ENCODE data around the gene SCPEP1. TPM values are rescaled to one million over a fixed set of nuclear protein-coding genes. Genes with fewer than 3 reads are reported as not detected.

The SCPEP1 gene
- total RNA-seq, 1 experiment from 2014 or later: 44.3 TPM

GRCh38 chr17:57016764-57017116 lies 38.8 kb downstream of the SCPEP1 start:
- TF ChIP-seq, protein P1, sequence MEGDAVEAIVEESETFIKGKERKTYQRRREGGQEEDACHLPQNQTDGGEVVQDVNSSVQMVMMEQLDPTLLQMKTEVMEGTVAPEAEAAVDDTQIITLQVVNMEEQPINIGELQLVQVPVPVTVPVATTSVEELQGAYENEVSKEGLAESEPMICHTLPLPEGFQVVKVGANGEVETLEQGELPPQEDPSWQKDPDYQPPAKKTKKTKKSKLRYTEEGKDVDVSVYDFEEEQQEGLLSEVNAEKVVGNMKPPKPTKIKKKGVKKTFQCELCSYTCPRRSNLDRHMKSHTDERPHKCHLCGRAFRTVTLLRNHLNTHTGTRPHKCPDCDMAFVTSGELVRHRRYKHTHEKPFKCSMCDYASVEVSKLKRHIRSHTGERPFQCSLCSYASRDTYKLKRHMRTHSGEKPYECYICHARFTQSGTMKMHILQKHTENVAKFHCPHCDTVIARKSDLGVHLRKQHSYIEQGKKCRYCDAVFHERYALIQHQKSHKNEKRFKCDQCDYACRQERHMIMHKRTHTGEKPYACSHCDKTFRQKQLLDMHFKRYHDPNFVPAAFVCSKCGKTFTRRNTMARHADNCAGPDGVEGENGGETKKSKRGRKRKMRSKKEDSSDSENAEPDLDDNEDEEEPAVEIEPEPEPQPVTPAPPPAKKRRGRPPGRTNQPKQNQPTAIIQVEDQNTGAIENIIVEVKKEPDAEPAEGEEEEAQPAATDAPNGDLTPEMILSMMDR (IDR thresholded peaks at IDR 0.05; ENCODE audit: insufficient read depth in 1 of 2, low read depth in 1 of 2, low read length in 1 of 2, severe bottlenecking in 1 of 2, unreplicated experiment in 1 of 2): no peak
- no peaks in the 10 kb centered on the region for H3K4me1 ChIP-seq
- ChIA-PET CTCF (no interaction called here), POLR2A (no interaction called here)
- H3K9me3 Mint-ChIP-seq (ENCODE audit: unreplicated experiment): no peaks in the 10 kb centered on the region
- H3K9me3 ChIP-seq: no peaks in the 10 kb centered on the region
- no peaks in the 10 kb centered on the region for H3K36me3 ChIP-seq (ENCODE audit: control insufficient read depth, insufficient read depth, low read length)
- intact Hi-C loops (cut with micrococcal nuclease; ENCODE audit: unreplicated experiment): no loop called here
- H3K4me3 Mint-ChIP-seq (ENCODE audit: unreplicated experiment): no peak overlapping the region
- H3K27ac Mint-ChIP-seq (ENCODE audit: unreplicated experiment): no peak overlapping the region
- BruUV-seq (replicated peaks): no TSS peak
- no peaks in the 10 kb centered on the region for H3K27me3 Mint-ChIP-seq (ENCODE audit: insufficient read depth, unreplicated experiment)
- H3K4me3 ChIP-seq (ENCODE audit: low read depth, low read length): no peak overlapping the region
- peaks cover 7% of the 10 kb centered on the region for H3K4me1 Mint-ChIP-seq (ENCODE audit: low read depth, unreplicated experiment)
- H3K27me3 ChIP-seq (replicated peaks; ENCODE audit: control insufficient read depth, insufficient read depth, low read length): no peaks in the 10 kb centered on the region
- no peaks in the 10 kb centered on the region for H3K36me3 Mint-ChIP-seq (ENCODE audit: insufficient read depth, unreplicated experiment)
- no peak for DNase-seq

DNA sequence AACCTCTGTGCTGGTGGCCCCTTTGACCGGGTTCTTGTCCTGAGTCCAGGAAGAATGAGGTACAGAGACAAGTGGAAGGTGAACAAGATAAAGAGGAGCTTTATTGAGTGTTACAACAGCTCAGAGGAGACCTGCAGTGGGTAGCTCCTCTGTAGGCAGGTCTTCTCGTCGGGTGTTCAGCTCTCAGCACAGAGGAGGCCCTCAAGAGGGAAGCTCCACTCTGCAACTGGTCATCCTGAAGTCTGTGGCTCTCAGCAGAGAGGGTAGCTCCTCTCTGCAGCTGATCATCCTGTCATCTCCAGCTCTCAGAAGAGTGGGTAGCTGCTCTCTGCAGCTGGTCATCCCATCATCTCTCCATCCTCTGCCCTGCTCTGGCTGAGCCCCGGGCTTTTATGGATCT lies 39.7 kb downstream of the SCPEP1 start:
- H3K9me3 Mint-ChIP-seq (ENCODE audit: unreplicated experiment): no peaks in the 10 kb centered on the region
- Histone ChIP-seq H3K4me1 (no peaks in the 10 kb centered on the region), H3K4me3 (ENCODE audit: low read depth, low read length) (no peak overlapping the region), H3K36me3 (ENCODE audit: control insufficient read depth, insufficient read depth, low read length) (no peaks in the 10 kb centered on the region), H3K27me3 (replicated peaks; ENCODE audit: control insufficient read depth, insufficient read depth, low read length) (no peaks in the 10 kb centered on the region), H3K9me3 (no peaks in the 10 kb centered on the region)
- no peaks in the 10 kb centered on the region for H3K36me3 Mint-ChIP-seq (ENCODE audit: insufficient read depth, unreplicated experiment)
- TF ChIP-seq, protein P1 (IDR thresholded peaks at IDR 0.05; ENCODE audit: insufficient read depth in 1 of 2, low read depth in 1 of 2, low read length in 1 of 2, severe bottlenecking in 1 of 2, unreplicated experiment in 1 of 2): no peak
- BruUV-seq (replicated peaks): no TSS peak
- intact Hi-C loops (cut with micrococcal nuclease; ENCODE audit: unreplicated experiment): no loop called here
- H3K27ac Mint-ChIP-seq (ENCODE audit: unreplicated experiment): no peak overlapping the region
- POLR2A ChIA-PET: no interaction called here
- H3K27me3 Mint-ChIP-seq (ENCODE audit: insufficient read depth, unreplicated experiment): no peaks in the 10 kb centered on the region
- no peak for DNase-seq
- no peak overlapping the region for H3K4me3 Mint-ChIP-seq (ENCODE audit: unreplicated experiment)
- H3K4me1 Mint-ChIP-seq (ENCODE audit: low read depth, unreplicated experiment): peaks cover 7% of the 10 kb centered on the region
- CTCF ChIA-PET: no interaction called here

DNA sequence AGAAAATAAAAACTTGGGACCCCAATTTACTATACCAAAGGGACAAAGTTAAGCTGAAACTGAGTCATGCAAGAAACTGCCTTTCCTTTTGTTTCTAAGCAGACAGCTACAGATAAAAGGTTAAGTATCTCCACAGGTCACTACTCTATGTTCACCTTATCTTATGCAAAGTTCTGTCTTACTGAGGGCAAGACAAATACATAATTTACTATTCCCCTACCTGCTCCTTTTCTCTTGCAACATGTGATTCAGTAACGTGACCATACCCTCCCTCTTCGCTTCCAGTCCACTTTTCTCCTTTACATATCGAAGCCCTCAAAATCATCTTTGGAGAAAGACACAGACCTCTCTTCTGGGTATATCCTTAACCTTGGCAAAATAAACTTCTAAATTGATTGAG lies 42.3 kb downstream of the SCPEP1 start:
- Histone ChIP-seq H3K27me3 (replicated peaks; ENCODE audit: control insufficient read depth, insufficient read depth, low read length) (no peaks in the 10 kb centered on the region), H3K4me3 (ENCODE audit: low read depth, low read length) (no peak overlapping the region), H3K4me1 (no peaks in the 10 kb centered on the region), H3K36me3 (ENCODE audit: control insufficient read depth, insufficient read depth, low read length) (no peaks in the 10 kb centered on the region), H3K9me3 (no peaks in the 10 kb centered on the region)
- ChIA-PET POLR2A (no interaction called here), CTCF (no interaction called here)
- intact Hi-C loops (cut with micrococcal nuclease; ENCODE audit: unreplicated experiment): no loop called here
- TF ChIP-seq, protein P1 (IDR thresholded peaks at IDR 0.05; ENCODE audit: insufficient read depth in 1 of 2, low read depth in 1 of 2, low read length in 1 of 2, severe bottlenecking in 1 of 2, unreplicated experiment in 1 of 2): no peak
- Mint-ChIP-seq H3K9me3 (ENCODE audit: unreplicated experiment) (no peaks in the 10 kb centered on the region), H3K4me1 (ENCODE audit: low read depth, unreplicated experiment) (peaks cover 7% of the 10 kb centered on the region), H3K4me3 (ENCODE audit: unreplicated experiment) (no peak overlapping the region), H3K36me3 (ENCODE audit: insufficient read depth, unreplicated experiment) (no peaks in the 10 kb centered on the region), H3K27me3 (ENCODE audit: insufficient read depth, unreplicated experiment) (no peaks in the 10 kb centered on the region), H3K27ac (ENCODE audit: unreplicated experiment) (no peak overlapping the region)
- DNase-seq: no peak
- BruUV-seq (replicated peaks): no TSS peak
